H9 (cell line): ENCODE results near the gene ATP2A1. TPM values are rescaled to one million over a fixed set of nuclear protein-coding genes. Genes with fewer than 3 reads are reported as not detected.

ENCODE experiments used
- DNase-seq: peaks from one replicate; pipeline ENCODE4 v3.0.0-alpha.2; 2017
- H2AFZ ChIP-seq: one replicate; pipeline ENCODE4 v1.6.1; 2013; ENCODE audit warnings: mild to moderate bottlenecking, low read length, control low read depth, moderate library complexity
- H2AK5ac ChIP-seq: 2 replicates; pipeline ENCODE4 v1.6.1; 2013; ENCODE audit warnings: low read length, control low read depth, mixed read lengths; ENCODE audit not compliant: insufficient read length
- H2BK120ac ChIP-seq: one replicate; pipeline ENCODE4 v1.6.1; 2013; ENCODE audit warnings: low read depth, mild to moderate bottlenecking, low read length, control low read depth, inconsistent platforms; ENCODE audit not compliant: poor library complexity, severe bottlenecking
- H2BK12ac ChIP-seq: 2 replicates; pipeline ENCODE4 v1.6.1; 2013; ENCODE audit warnings: low read length, control low read depth, mixed read lengths, low read depth; ENCODE audit not compliant: insufficient read length
- H2BK15ac ChIP-seq: 2 replicates; pipeline ENCODE4 v1.6.1; 2013; ENCODE audit warnings: low read depth, low read length, control low read depth
- H2BK20ac ChIP-seq: one replicate; pipeline ENCODE4 v1.6.1; 2013; ENCODE audit warnings: low read depth, mild to moderate bottlenecking, low read length, control low read depth, inconsistent platforms; ENCODE audit not compliant: poor library complexity, severe bottlenecking
- H2BK5ac ChIP-seq: 2 replicates; pipeline ENCODE4 v1.6.1; 2013; ENCODE audit warnings: low read length, control low read depth, mixed read lengths; ENCODE audit not compliant: insufficient read length
- H3K14ac ChIP-seq: 2 replicates; pipeline ENCODE4 v1.6.1; 2013; ENCODE audit warnings: low read length, control low read depth; ENCODE audit not compliant: insufficient read depth
- H3K18ac ChIP-seq: 2 replicates; pipeline ENCODE4 v1.6.1; 2013; ENCODE audit warnings: low read depth, mild to moderate bottlenecking, mixed read lengths, low read length, control low read depth; ENCODE audit not compliant: insufficient read length
- H3K23ac ChIP-seq: 2 replicates; pipeline ENCODE4 v1.6.1; 2013; ENCODE audit warnings: low read length, control low read depth, mixed read lengths, low read depth; ENCODE audit not compliant: insufficient read length
- H3K23me2 ChIP-seq: 2 replicates; pipeline ENCODE4 v1.6.1; 2013; ENCODE audit warnings: low read depth, mild to moderate bottlenecking, mixed read lengths, low read length, control low read depth; ENCODE audit not compliant: insufficient read length, poor library complexity, severe bottlenecking
- H3K27ac ChIP-seq: 2 replicates; pipeline ENCODE4 v1.5.1; 2013; ENCODE audit warnings: low read length, control low read depth, mixed read lengths, low read depth; ENCODE audit not compliant: insufficient read length
- H3K27me3 ChIP-seq: 2 replicates; pipeline ENCODE4 v1.6.1; 2013; ENCODE audit warnings: low read length, control low read depth, inconsistent platforms; ENCODE audit not compliant: insufficient read depth
- H3K4ac ChIP-seq: 2 replicates; pipeline ENCODE4 v1.6.1; 2013; ENCODE audit warnings: low read depth, mild to moderate bottlenecking, control low read depth, inconsistent platforms, low read length, moderate library complexity
- H3K4me1 ChIP-seq: 2 replicates; pipeline ENCODE4 v1.6.1; 2013; ENCODE audit warnings: low read length, control low read depth, inconsistent platforms; ENCODE audit not compliant: insufficient read depth
- H3K4me2 ChIP-seq: 2 replicates; pipeline ENCODE4 v1.6.1; 2013; ENCODE audit warnings: low read length, control low read depth, mixed read lengths; ENCODE audit not compliant: insufficient read length, insufficient read depth
- H3K56ac ChIP-seq: 2 replicates; pipeline ENCODE4 v1.6.1; 2013; ENCODE audit warnings: low read depth, mild to moderate bottlenecking, mixed read lengths, low read length, control low read depth; ENCODE audit not compliant: insufficient read length
- H3K79me1 ChIP-seq: 2 replicates; pipeline ENCODE4 v1.6.1; 2013; ENCODE audit warnings: low read depth, mild to moderate bottlenecking, moderate library complexity, low read length, control low read depth, inconsistent platforms; ENCODE audit not compliant: insufficient read depth, poor library complexity, severe bottlenecking
- H3K79me2 ChIP-seq: 2 replicates; pipeline ENCODE4 v1.6.1; 2013; ENCODE audit warnings: low read length, control low read depth, inconsistent platforms; ENCODE audit not compliant: insufficient read depth
- H3K9ac ChIP-seq: 2 replicates; pipeline ENCODE4 v1.6.1; 2013; ENCODE audit warnings: low read length, control low read depth, mixed read lengths; ENCODE audit not compliant: insufficient read length; ENCODE audit errors: extremely low read depth
- H3K9me3 ChIP-seq: one replicate; pipeline ENCODE4 v1.6.1; 2013; ENCODE audit warnings: low read depth, low read length, inconsistent platforms; ENCODE audit not compliant: control insufficient read depth
- H3T11ph ChIP-seq: one replicate; pipeline ENCODE4 v1.6.1; 2013; ENCODE audit warnings: mild to moderate bottlenecking, low read length, control low read depth, inconsistent platforms
- H4K20me1 ChIP-seq: one replicate; pipeline ENCODE4 v1.6.1; 2013; ENCODE audit not compliant: control insufficient read depth, insufficient read length, insufficient read depth
- H4K5ac ChIP-seq: 2 replicates; pipeline ENCODE4 v1.6.1; 2013; ENCODE audit warnings: low read depth, mild to moderate bottlenecking, mixed read lengths, low read length, control low read depth; ENCODE audit not compliant: insufficient read length
- H4K8ac ChIP-seq: replicated peaks from 2 replicates; pipeline ENCODE4 v1.6.1; 2013; ENCODE audit warnings: low read length, control low read depth, mixed read lengths, low read depth; ENCODE audit not compliant: insufficient read length
- H4K91ac ChIP-seq: 2 replicates; pipeline ENCODE4 v1.6.1; 2013; ENCODE audit warnings: low read depth, mild to moderate bottlenecking, moderate library complexity, mixed read lengths, low read length, control low read depth; ENCODE audit not compliant: insufficient read length
- H3K27ac Mint-ChIP-seq, 3 experiments: 2 replicates in 2 of 3; 3 replicates in 1 of 3; pipeline ENCODE4 v1.8.0; 2020 to 2021; ENCODE audit warnings: mixed read lengths in 3 of 3, mild to moderate bottlenecking in 1 of 3, moderate library complexity in 1 of 3
- H3K27me3 Mint-ChIP-seq: 2 replicates; pipeline ENCODE4 v1.8.0; 2021; ENCODE audit warnings: low read depth, mild to moderate bottlenecking, moderate library complexity, mixed read lengths
- H3K36me3 Mint-ChIP-seq, 3 experiments: 2 replicates in 2 of 3; 3 replicates in 1 of 3; pipeline ENCODE4 v1.8.0; 2020 to 2021; ENCODE audit warnings: low read depth in 3 of 3, mixed read lengths in 3 of 3; ENCODE audit not compliant: insufficient read depth in 1 of 3
- H3K4me1 Mint-ChIP-seq, 2 experiments: 2 replicates each; pipeline ENCODE4 v1.8.0; 2020; ENCODE audit warnings: mixed read lengths in 2 of 2
- H3K4me3 Mint-ChIP-seq, 2 experiments: 2 replicates in 1 of 2; 3 replicates in 1 of 2; pipeline ENCODE4 v1.8.0; 2020 to 2021; ENCODE audit warnings: mild to moderate bottlenecking in 2 of 2, mixed read lengths in 2 of 2, moderate library complexity in 1 of 2
- H3K9me3 Mint-ChIP-seq, 2 experiments: 2 replicates in 1 of 2; 3 replicates in 1 of 2; pipeline ENCODE4 v1.8.0; 2020; ENCODE audit warnings: mild to moderate bottlenecking in 2 of 2, mixed read lengths in 2 of 2, moderate library complexity in 1 of 2
- WGBS: extraction: QIAGEN DNeasy Blood & Tissue Kit; methylation state at CpG from one replicate; pipeline ENCODE4 v1.1.7; 2013; ENCODE audit warnings: missing lambda C conversion rate, low lambda C conversion rate, mixed read lengths; ENCODE audit not compliant: insufficient read length; ENCODE audit errors: extremely low coverage; 5-methylcytosine and 5-hydroxymethylcytosine counted together
- total RNA-seq: library from RNA; stranded (reverse); gene quantifications from 2 replicates; pipeline ENCODE4 v1.2.1, GENCODE V29; 2021
- TF ChIP-seq, protein P1 (sequence below): fragments of 200-600 bp; sonication (generic); conservative IDR thresholded peaks from 3 replicates; pipeline ENCODE4 v1.8.0; 2021; ENCODE audit warnings: antibody characterized with exemption, mild to moderate bottlenecking

The ATP2A1 gene
- total RNA-seq, 1 experiment from 2014 or later: 4.6 TPM

DNA sequence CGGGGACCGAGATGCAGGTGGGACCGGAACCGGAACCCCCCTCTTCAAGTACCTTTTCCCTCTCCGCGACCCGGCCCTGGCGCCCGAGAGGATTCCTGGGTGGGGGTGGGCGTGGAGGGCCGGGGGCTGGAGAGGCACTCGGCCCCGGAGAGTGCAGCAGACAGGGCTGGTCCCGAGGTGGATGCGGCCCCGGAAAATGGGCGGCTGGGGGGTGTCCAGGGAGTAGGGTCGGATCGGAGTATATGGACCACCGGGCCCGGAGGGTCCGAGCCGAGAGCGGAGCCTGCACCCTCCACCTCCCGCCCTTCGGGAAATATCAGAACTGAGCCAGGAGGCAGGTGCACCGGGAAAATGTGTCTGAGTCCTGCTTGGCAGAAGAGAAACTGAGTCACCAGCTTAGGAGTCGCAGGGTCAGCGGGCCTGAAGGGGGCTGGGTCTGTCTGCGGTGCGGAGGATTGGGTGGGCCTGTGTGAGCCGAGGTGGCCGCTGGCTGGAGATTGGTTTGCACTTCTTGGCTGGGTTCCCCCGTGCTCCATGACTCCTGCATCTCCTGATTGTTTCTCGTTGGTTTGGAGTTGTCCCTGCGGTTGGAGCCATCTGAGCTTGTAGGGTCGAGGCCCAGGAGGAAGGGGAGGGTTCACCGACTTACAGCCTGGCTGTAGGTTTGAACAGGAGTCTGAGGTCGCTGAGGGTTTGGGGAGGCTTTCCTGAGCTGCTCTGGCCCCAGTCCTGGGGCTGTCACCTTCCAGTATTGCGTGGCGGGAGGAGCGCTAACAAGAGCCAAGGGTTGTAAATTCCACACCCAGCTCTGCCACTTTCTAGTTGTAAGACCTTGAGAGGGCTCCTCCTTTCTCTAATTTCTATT is 14.1 kb upstream of the ATP2A1 start:
- H3K9me3 ChIP-seq: no peaks in the 10 kb centered on the region
- H2AK5ac ChIP-seq: no peak overlapping the region
- H3T11ph ChIP-seq: no peak overlapping the region
- H3K4me1 ChIP-seq: peaks cover 1% of the 10 kb centered on the region; the same call in 1 of the 2 replicates
- TF ChIP-seq, protein P1, sequence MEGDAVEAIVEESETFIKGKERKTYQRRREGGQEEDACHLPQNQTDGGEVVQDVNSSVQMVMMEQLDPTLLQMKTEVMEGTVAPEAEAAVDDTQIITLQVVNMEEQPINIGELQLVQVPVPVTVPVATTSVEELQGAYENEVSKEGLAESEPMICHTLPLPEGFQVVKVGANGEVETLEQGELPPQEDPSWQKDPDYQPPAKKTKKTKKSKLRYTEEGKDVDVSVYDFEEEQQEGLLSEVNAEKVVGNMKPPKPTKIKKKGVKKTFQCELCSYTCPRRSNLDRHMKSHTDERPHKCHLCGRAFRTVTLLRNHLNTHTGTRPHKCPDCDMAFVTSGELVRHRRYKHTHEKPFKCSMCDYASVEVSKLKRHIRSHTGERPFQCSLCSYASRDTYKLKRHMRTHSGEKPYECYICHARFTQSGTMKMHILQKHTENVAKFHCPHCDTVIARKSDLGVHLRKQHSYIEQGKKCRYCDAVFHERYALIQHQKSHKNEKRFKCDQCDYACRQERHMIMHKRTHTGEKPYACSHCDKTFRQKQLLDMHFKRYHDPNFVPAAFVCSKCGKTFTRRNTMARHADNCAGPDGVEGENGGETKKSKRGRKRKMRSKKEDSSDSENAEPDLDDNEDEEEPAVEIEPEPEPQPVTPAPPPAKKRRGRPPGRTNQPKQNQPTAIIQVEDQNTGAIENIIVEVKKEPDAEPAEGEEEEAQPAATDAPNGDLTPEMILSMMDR: no peak
- H3K9ac ChIP-seq: peak overlapping the region; percentile 63
- H2BK12ac ChIP-seq: no peak overlapping the region
- Mint-ChIP-seq H3K4me1 (peaks cover 9 to 18% of the 10 kb centered on the region in 2 experiments), H3K4me3 (peak overlapping the region; percentile 96 to 97), H3K27me3 (no peaks in the 10 kb centered on the region; the same call in 1 of the 2 replicates), H3K36me3 (peaks cover 14 to 24% (median 21%) of the 10 kb centered on the region in 3 experiments), H3K27ac (peak overlapping the region in 2 of 3 experiments; percentile 100; a peak in 4 of 7 replicates), H3K9me3 (no peaks in the 10 kb centered on the region)
- peaks cover 9% of the 10 kb centered on the region; the same call in 1 of the 2 replicates for H3K79me2 ChIP-seq
- H3K14ac ChIP-seq: no peak overlapping the region
- H3K23ac ChIP-seq: no peak overlapping the region
- H3K79me1 ChIP-seq: peaks cover 3% of the 10 kb centered on the region
- H3K4me2 ChIP-seq: peak overlapping the region; percentile 98
- no peaks in the 10 kb centered on the region for H3K27me3 ChIP-seq
- H3K27ac ChIP-seq: no peak overlapping the region
- H4K91ac ChIP-seq: no peak overlapping the region
- WGBS: no CpG with 5 or more reads among the region's 42 CpGs
- H2BK15ac ChIP-seq: no peak overlapping the region
- H3K18ac ChIP-seq: no peak overlapping the region
- no peak overlapping the region for H3K56ac ChIP-seq
- H3K4ac ChIP-seq: no peak overlapping the region
- H2AFZ ChIP-seq: no peak overlapping the region
- H3K23me2 ChIP-seq: peaks cover 9% of the 10 kb centered on the region
- H2BK5ac ChIP-seq: no peak overlapping the region
- no peaks in the 10 kb centered on the region for H4K20me1 ChIP-seq
- H2BK120ac ChIP-seq: no peak overlapping the region
- no peak overlapping the region for H4K8ac ChIP-seq
- H4K5ac ChIP-seq: no peak overlapping the region
- DNase-seq: no peak
- H2BK20ac ChIP-seq: no peak overlapping the region
